ENCODE data around the gene EPB41. TPM values are rescaled to one million over a fixed set of nuclear protein-coding genes. Genes with fewer than 3 reads are reported as not detected.

EPB41 gene
- total and polyA plus RNA-seq, 2 experiments from 2014 or later: 26.8 to 112 TPM

DNA sequence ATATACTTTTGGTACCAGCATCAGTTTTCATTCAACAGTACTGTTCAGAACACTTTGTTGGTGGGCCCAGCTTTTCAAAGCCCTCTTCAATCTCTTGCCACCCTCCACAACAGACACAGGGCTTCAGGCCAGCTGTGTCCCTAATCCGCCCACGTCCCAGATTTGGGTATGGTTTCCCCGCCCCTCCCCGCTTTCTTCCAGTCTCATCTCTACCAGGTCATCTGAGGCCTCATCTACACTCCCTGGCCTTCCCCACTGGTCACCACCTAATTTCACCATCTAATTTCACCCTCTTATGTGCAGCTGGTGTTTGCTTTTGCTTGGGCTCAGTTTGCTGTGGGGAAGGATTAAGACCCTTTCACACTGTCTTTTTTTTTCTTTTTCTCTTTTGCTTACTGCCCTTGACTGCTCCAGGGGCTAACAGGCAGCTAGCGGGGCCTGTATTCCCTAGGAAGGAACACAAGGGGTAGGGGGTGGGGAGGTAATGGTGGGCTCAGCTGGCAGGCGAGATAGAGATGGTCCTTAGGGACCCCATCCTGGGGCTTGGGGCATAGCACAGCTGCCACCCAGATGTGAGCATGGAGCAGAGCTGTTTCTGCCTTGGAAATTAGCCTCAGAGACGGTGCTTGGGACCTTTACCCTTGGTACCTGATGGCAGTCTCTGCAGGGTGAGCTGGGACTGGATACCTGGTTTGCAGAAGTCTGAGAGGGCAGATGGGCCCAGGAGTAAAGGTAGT, 3.8 kb upstream of the EPB41 start:
- Histone ChIP-seq H2AFZ (no peak overlapping the region), H3K27ac (ENCODE audit: low read depth) (no peak overlapping the region), H3K27me3 (ENCODE audit: insufficient read depth) (no peaks in the 10 kb centered on the region), H3K79me2 (replicated peaks; ENCODE audit: insufficient read depth) (peaks cover 1% of the 10 kb centered on the region), H3K4me1 (ENCODE audit: insufficient read depth) (peaks cover 6% of the 10 kb centered on the region), H3K4me2 (no peak overlapping the region), H3F3A (replicated peaks; ENCODE audit: low read depth) (no peaks in the 10 kb centered on the region), H3K9me2 (ENCODE audit: insufficient read depth) (no peaks in the 10 kb centered on the region), H3K4me3 (no peak overlapping the region), H3K36me3 (ENCODE audit: insufficient read depth) (no peaks in the 10 kb centered on the region), H4K20me1 (replicated peaks; ENCODE audit: insufficient read depth) (no peaks in the 10 kb centered on the region; the same call in 1 of the 2 replicates)
- Mint-ChIP-seq H3K4me1 (peaks cover 11% of the 10 kb centered on the region; the same call in 2 of the 3 replicates), H3K36me3 (ENCODE audit: low read depth) (no peaks in the 10 kb centered on the region; the same call in 2 of the 3 replicates), H3K9me3 (no peaks in the 10 kb centered on the region), H3K27ac (no peak overlapping the region), H3K4me3 (no peak overlapping the region), H3K27me3 (ENCODE audit: insufficient read depth, low read depth, poor library complexity) (peaks cover 9% of the 10 kb centered on the region)
- TF ChIP-seq STAT1 (IDR thresholded peaks at IDR 0.05; ENCODE audit: unreplicated experiment): no peak
- TF ChIP-seq, protein P1, sequence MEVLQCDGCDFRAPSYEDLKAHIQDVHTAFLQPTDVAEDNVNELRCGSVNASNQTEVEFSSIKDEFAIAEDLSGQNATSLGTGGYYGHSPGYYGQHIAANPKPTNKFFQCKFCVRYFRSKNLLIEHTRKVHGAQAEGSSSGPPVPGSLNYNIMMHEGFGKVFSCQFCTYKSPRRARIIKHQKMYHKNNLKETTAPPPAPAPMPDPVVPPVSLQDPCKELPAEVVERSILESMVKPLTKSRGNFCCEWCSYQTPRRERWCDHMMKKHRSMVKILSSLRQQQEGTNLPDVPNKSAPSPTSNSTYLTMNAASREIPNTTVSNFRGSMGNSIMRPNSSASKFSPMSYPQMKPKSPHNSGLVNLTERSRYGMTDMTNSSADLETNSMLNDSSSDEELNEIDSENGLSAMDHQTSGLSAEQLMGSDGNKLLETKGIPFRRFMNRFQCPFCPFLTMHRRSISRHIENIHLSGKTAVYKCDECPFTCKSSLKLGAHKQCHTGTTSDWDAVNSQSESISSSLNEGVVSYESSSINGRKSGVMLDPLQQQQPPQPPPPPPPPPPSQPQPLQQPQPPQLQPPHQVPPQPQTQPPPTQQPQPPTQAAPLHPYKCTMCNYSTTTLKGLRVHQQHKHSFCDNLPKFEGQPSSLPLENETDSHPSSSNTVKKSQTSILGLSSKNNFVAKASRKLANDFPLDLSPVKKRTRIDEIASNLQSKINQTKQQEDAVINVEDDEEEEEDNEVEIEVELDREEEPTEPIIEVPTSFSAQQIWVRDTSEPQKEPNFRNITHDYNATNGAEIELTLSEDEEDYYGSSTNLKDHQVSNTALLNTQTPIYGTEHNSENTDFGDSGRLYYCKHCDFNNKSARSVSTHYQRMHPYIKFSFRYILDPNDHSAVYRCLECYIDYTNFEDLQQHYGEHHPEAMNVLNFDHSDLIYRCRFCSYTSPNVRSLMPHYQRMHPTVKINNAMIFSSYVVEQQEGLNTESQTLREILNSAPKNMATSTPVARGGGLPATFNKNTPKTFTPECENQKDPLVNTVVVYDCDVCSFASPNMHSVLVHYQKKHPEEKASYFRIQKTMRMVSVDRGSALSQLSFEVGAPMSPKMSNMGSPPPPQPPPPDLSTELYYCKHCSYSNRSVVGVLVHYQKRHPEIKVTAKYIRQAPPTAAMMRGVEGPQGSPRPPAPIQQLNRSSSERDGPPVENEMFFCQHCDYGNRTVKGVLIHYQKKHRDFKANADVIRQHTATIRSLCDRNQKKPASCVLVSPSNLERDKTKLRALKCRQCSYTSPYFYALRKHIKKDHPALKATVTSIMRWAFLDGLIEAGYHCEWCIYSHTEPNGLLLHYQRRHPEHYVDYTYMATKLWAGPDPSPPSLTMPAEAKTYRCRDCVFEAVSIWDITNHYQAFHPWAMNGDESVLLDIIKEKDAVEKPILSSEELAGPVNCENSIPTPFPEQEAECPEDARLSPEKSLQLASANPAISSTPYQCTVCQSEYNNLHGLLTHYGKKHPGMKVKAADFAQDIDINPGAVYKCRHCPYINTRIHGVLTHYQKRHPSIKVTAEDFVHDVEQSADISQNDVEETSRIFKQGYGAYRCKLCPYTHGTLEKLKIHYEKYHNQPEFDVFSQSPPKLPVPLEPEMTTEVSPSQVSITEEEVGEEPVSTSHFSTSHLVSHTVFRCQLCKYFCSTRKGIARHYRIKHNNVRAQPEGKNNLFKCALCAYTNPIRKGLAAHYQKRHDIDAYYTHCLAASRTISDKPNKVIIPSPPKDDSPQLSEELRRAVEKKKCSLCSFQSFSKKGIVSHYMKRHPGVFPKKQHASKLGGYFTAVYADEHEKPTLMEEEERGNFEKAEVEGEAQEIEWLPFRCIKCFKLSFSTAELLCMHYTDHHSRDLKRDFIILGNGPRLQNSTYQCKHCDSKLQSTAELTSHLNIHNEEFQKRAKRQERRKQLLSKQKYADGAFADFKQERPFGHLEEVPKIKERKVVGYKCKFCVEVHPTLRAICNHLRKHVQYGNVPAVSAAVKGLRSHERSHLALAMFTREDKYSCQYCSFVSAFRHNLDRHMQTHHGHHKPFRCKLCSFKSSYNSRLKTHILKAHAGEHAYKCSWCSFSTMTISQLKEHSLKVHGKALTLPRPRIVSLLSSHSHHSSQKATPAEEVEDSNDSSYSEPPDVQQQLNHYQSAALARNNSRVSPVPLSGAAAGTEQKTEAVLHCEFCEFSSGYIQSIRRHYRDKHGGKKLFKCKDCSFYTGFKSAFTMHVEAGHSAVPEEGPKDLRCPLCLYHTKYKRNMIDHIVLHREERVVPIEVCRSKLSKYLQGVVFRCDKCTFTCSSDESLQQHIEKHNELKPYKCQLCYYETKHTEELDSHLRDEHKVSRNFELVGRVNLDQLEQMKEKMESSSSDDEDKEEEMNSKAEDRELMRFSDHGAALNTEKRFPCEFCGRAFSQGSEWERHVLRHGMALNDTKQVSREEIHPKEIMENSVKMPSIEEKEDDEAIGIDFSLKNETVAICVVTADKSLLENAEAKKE (CRISPR knock-in tag; IDR thresholded peaks at IDR 0.05): no peak
- TF ChIP-seq, protein P2, sequence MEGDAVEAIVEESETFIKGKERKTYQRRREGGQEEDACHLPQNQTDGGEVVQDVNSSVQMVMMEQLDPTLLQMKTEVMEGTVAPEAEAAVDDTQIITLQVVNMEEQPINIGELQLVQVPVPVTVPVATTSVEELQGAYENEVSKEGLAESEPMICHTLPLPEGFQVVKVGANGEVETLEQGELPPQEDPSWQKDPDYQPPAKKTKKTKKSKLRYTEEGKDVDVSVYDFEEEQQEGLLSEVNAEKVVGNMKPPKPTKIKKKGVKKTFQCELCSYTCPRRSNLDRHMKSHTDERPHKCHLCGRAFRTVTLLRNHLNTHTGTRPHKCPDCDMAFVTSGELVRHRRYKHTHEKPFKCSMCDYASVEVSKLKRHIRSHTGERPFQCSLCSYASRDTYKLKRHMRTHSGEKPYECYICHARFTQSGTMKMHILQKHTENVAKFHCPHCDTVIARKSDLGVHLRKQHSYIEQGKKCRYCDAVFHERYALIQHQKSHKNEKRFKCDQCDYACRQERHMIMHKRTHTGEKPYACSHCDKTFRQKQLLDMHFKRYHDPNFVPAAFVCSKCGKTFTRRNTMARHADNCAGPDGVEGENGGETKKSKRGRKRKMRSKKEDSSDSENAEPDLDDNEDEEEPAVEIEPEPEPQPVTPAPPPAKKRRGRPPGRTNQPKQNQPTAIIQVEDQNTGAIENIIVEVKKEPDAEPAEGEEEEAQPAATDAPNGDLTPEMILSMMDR (conservative IDR thresholded peaks at IDR 0.05; ENCODE audit: low read depth in 2 of 2): no peak
- no peak for TF ChIP-seq ZNF331 (CRISPR knock-in tag; IDR thresholded peaks at IDR 0.05; ENCODE audit: low read depth)
- TF ChIP-seq EZH2phosphoT487 (IDR thresholded peaks at IDR 0.05; ENCODE audit: unreplicated experiment): no peak
- no peak for TF ChIP-seq EZH2 (IDR thresholded peaks at IDR 0.05; ENCODE audit: low read depth, unreplicated experiment)
- TF ChIP-seq CREB1 (CRISPR knock-in tag; IDR thresholded peaks at IDR 0.05; ENCODE audit: low read depth): no peak
- TF ChIP-seq ZNF114 (CRISPR knock-in tag; IDR thresholded peaks at IDR 0.05): no peak
- TF ChIP-seq NANOG (IDR thresholded peaks at IDR 0.05; ENCODE audit: borderline replicate concordance): no peak
- TF ChIP-seq, protein P3, sequence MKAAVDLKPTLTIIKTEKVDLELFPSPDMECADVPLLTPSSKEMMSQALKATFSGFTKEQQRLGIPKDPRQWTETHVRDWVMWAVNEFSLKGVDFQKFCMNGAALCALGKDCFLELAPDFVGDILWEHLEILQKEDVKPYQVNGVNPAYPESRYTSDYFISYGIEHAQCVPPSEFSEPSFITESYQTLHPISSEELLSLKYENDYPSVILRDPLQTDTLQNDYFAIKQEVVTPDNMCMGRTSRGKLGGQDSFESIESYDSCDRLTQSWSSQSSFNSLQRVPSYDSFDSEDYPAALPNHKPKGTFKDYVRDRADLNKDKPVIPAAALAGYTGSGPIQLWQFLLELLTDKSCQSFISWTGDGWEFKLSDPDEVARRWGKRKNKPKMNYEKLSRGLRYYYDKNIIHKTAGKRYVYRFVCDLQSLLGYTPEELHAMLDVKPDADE (IDR thresholded peaks at IDR 0.05): no peak
- TF ChIP-seq, protein P4, sequence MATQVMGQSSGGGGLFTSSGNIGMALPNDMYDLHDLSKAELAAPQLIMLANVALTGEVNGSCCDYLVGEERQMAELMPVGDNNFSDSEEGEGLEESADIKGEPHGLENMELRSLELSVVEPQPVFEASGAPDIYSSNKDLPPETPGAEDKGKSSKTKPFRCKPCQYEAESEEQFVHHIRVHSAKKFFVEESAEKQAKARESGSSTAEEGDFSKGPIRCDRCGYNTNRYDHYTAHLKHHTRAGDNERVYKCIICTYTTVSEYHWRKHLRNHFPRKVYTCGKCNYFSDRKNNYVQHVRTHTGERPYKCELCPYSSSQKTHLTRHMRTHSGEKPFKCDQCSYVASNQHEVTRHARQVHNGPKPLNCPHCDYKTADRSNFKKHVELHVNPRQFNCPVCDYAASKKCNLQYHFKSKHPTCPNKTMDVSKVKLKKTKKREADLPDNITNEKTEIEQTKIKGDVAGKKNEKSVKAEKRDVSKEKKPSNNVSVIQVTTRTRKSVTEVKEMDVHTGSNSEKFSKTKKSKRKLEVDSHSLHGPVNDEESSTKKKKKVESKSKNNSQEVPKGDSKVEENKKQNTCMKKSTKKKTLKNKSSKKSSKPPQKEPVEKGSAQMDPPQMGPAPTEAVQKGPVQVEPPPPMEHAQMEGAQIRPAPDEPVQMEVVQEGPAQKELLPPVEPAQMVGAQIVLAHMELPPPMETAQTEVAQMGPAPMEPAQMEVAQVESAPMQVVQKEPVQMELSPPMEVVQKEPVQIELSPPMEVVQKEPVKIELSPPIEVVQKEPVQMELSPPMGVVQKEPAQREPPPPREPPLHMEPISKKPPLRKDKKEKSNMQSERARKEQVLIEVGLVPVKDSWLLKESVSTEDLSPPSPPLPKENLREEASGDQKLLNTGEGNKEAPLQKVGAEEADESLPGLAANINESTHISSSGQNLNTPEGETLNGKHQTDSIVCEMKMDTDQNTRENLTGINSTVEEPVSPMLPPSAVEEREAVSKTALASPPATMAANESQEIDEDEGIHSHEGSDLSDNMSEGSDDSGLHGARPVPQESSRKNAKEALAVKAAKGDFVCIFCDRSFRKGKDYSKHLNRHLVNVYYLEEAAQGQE (IDR thresholded peaks at IDR 0.05; ENCODE audit: unreplicated experiment): no peak
- TF ChIP-seq POLR2AphosphoS5 (IDR thresholded peaks at IDR 0.05; ENCODE audit: low read depth): no peak
- no peak for TF ChIP-seq JUNB (IDR thresholded peaks at IDR 0.05; ENCODE audit: unreplicated experiment)
- DNase-seq (ENCODE audit: low spot score) (no peak), ATAC-seq (no peak)
